HG02759 (cell line): ENCODE measurements around the gene BAMBI.

ENCODE experiments used
- ATAC-seq: cut with Tn5 transposase; IDR thresholded peaks from one replicate; pipeline ENCODE4 v1.9.1; 2021; ENCODE audit warnings: mild to moderate bottlenecking, moderate library complexity; ENCODE audit not compliant: unreplicated experiment

Gene BAMBI

GRCh38 chr10:28704464-28705161, 27.3 kb downstream of the BAMBI start:
- ATAC-seq: no peak

GRCh38 chr10:28705472-28705871, 28.2 kb downstream of the BAMBI start:
- no peak for ATAC-seq

GRCh38 chr10:28709001-28709710, 31.8 kb downstream of the BAMBI start:
- ATAC-seq: no peak

GRCh38 chr10:28710202-28710886, 33.0 kb downstream of the BAMBI start:
- ATAC-seq: no peak

GRCh38 chr10:28711041-28711440, 33.7 kb downstream of the BAMBI start:
- ATAC-seq: no peak

- no peak for ATAC-seq
These were observed 34.5 kb downstream of the BAMBI start for GRCh38 chr10:28711776-28712175.

- no peak for ATAC-seq
These were observed 36.5 kb downstream of the BAMBI start for GRCh38 chr10:28713626-28714352.

- ATAC-seq: no peak
These were observed 37.2 kb downstream of the BAMBI start for GRCh38 chr10:28714401-28715053.

- ATAC-seq: no peak
These were observed 37.9 kb downstream of the BAMBI start for GRCh38 chr10:28715246-28715645.

- ATAC-seq: no peak
These were observed 38.4 kb downstream of the BAMBI start for GRCh38 chr10:28715757-28716156.

GRCh38 chr10:28716748-28717147, 39.4 kb downstream of the BAMBI start:
- no peak for ATAC-seq

- no peak for ATAC-seq
These were observed 40.4 kb downstream of the BAMBI start for GRCh38 chr10:28717656-28718201.

- ATAC-seq: no peak
These were observed 42.6 kb downstream of the BAMBI start for GRCh38 chr10:28719789-28720436.

- ATAC-seq: no peak
These were observed 44.1 kb downstream of the BAMBI start for GRCh38 chr10:28721318-28721951.

GRCh38 chr10:28722065-28722803, 44.9 kb downstream of the BAMBI start:
- no peak for ATAC-seq

GRCh38 chr10:28728366-28728765, 51.0 kb downstream of the BAMBI start:
- ATAC-seq: no peak

GRCh38 chr10:28730031-28730778, 52.9 kb downstream of the BAMBI start:
- no peak for ATAC-seq

- ATAC-seq: no peak
These were observed 54.8 kb downstream of the BAMBI start for GRCh38 chr10:28732091-28732490.
